SU-DHL-6 (cell line): ENCODE data around the gene SRL.

Source experiments
- EZH2phosphoT487 ChIP-seq: fragments of 200-600 bp; sonication (generic), shearing (Covaris generic); conservative IDR thresholded peaks from 2 replicates; pipeline ENCODE4 v1.6.1; 2018; ENCODE audit warnings: mild to moderate bottlenecking, antibody characterized with exemption, low read length, moderate library complexity, mixed read lengths
- TF ChIP-seq, protein P1 (sequence below): fragments of 200-600 bp; sonication (generic); IDR thresholded peaks from one replicate; pipeline ENCODE4 v1.5.1; 2017; ENCODE audit warnings: antibody characterized with exemption, mild to moderate bottlenecking, low read length, moderate library complexity; ENCODE audit not compliant: insufficient read depth, poor library complexity, severe bottlenecking

DNA sequence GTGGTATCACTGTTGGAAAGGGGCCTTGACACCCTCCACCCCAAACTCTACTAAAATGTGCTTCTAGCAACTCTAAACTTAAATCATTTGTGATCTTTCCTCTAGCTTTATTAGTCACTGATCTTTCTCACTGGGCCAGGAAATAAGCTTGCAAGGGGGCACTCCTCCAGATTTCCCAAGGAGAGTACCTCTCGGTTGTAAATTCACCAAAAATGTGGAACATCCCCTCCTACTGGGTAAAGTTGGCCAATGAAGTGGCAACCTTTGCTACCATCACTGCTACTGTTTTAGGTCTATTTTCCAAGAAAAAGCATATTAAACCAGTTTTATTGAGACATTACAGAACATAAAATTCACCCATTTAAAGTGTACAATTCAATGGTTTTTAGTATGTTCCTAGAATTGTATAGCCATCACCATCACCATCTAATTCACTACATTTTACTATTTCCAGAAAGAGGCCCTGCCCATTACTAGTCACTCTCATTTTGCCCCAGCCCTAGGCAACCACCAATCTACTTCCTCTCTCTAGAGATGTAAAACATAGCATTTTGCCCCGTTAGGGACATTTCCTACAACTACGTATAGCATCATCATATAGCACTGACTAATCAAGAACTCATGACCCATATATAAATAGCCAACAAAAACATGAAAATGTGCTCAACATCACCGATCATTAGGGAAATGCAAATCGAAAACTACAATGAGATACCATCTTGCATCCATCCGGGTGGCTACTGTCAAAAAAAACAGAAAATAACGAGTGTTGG lies 81.0 kb downstream of the SRL start:
- TF ChIP-seq, protein P1, sequence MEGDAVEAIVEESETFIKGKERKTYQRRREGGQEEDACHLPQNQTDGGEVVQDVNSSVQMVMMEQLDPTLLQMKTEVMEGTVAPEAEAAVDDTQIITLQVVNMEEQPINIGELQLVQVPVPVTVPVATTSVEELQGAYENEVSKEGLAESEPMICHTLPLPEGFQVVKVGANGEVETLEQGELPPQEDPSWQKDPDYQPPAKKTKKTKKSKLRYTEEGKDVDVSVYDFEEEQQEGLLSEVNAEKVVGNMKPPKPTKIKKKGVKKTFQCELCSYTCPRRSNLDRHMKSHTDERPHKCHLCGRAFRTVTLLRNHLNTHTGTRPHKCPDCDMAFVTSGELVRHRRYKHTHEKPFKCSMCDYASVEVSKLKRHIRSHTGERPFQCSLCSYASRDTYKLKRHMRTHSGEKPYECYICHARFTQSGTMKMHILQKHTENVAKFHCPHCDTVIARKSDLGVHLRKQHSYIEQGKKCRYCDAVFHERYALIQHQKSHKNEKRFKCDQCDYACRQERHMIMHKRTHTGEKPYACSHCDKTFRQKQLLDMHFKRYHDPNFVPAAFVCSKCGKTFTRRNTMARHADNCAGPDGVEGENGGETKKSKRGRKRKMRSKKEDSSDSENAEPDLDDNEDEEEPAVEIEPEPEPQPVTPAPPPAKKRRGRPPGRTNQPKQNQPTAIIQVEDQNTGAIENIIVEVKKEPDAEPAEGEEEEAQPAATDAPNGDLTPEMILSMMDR: no peak
- no peak for TF ChIP-seq EZH2phosphoT487
